ENCODE measurements around the gene ABCB9. TPM values are rescaled to one million over a fixed set of nuclear protein-coding genes. Genes with fewer than 3 reads are reported as not detected.

ABCB9 gene
- total RNA-seq, 1 experiment from 2014 or later = 4.6 TPM

DNA sequence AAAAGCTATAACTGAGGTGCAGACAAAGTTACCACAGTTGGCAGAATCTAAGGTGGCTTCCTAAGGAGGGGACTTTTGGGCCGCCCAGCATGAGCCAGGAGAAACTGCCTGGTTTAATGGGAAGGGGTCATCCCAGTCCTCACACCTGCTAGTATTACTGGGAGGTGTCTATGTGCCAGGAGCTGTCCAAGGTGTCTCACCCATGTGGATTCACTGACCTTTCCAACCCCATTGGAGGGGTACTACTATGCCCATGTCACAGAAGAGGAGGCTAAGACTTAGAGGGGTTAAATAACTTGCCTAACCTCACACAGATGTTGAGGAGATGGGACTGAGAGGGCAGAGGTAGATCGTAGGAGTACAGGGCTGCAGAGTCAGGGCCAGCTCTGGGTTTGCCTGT is 10.2 kb downstream of the ABCB9 start:
- Histone ChIP-seq H3K27ac (ENCODE audit: insufficient read length, low read depth, low read length) (no peak overlapping the region), H2AK5ac (ENCODE audit: insufficient read length, low read length) (no peak overlapping the region), H3K4ac (ENCODE audit: low read depth, low read length) (no peak overlapping the region), H4K8ac (replicated peaks; ENCODE audit: insufficient read length, low read depth, low read length) (no peak overlapping the region), H3K56ac (ENCODE audit: insufficient read length, low read depth, low read length) (no peak overlapping the region), H3K18ac (ENCODE audit: insufficient read length, low read depth, low read length) (no peak overlapping the region), H3K79me1 (ENCODE audit: insufficient read depth, low read depth, low read length, poor library complexity, severe bottlenecking) (no peaks in the 10 kb centered on the region), H3K27me3 (ENCODE audit: insufficient read depth, low read length) (no peaks in the 10 kb centered on the region), H3K4me2 (ENCODE audit: insufficient read depth, insufficient read length, low read length) (no peak overlapping the region), H2BK12ac (ENCODE audit: insufficient read length, low read depth, low read length) (no peak overlapping the region), H3K14ac (ENCODE audit: insufficient read depth, low read length) (no peak overlapping the region), H3K79me2 (ENCODE audit: insufficient read depth, low read length) (no peaks in the 10 kb centered on the region), H4K91ac (ENCODE audit: insufficient read length, low read depth, low read length) (no peak overlapping the region), H3K4me1 (ENCODE audit: insufficient read depth, low read length) (no peaks in the 10 kb centered on the region), H4K5ac (ENCODE audit: insufficient read length, low read depth, low read length) (no peak overlapping the region), H3T11ph (ENCODE audit: low read length) (no peak overlapping the region), H2BK20ac (ENCODE audit: low read depth, low read length, poor library complexity, severe bottlenecking) (no peak overlapping the region), H3K9me3 (ENCODE audit: control insufficient read depth, low read depth, low read length) (no peaks in the 10 kb centered on the region), H2BK120ac (ENCODE audit: low read depth, low read length, poor library complexity, severe bottlenecking) (no peak overlapping the region), H3K23ac (ENCODE audit: insufficient read length, low read depth, low read length) (no peak overlapping the region), H2AFZ (ENCODE audit: low read length) (no peak overlapping the region), H2BK15ac (ENCODE audit: low read depth, low read length) (no peak overlapping the region), H3K9ac (ENCODE audit: extremely low read depth, insufficient read length, low read length) (no peak overlapping the region), H4K20me1 (ENCODE audit: control insufficient read depth, insufficient read depth, insufficient read length) (no peaks in the 10 kb centered on the region), H2BK5ac (ENCODE audit: insufficient read length, low read length) (no peak overlapping the region), H3K23me2 (ENCODE audit: insufficient read length, low read depth, low read length, poor library complexity, severe bottlenecking) (no peaks in the 10 kb centered on the region)
- H3K27ac Mint-ChIP-seq = no peak overlapping the region
- no peaks in the 10 kb centered on the region; a peak in 1 of 4 replicates for H3K4me1 Mint-ChIP-seq
- DNase-seq = no peak
- no peak overlapping the region for H3K4me3 Mint-ChIP-seq
- no peaks in the 10 kb centered on the region for H3K9me3 Mint-ChIP-seq
- TF ChIP-seq, protein P1, sequence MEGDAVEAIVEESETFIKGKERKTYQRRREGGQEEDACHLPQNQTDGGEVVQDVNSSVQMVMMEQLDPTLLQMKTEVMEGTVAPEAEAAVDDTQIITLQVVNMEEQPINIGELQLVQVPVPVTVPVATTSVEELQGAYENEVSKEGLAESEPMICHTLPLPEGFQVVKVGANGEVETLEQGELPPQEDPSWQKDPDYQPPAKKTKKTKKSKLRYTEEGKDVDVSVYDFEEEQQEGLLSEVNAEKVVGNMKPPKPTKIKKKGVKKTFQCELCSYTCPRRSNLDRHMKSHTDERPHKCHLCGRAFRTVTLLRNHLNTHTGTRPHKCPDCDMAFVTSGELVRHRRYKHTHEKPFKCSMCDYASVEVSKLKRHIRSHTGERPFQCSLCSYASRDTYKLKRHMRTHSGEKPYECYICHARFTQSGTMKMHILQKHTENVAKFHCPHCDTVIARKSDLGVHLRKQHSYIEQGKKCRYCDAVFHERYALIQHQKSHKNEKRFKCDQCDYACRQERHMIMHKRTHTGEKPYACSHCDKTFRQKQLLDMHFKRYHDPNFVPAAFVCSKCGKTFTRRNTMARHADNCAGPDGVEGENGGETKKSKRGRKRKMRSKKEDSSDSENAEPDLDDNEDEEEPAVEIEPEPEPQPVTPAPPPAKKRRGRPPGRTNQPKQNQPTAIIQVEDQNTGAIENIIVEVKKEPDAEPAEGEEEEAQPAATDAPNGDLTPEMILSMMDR (conservative IDR thresholded peaks at IDR 0.05) = no peak
- peaks cover 24% of the 10 kb centered on the region for H3K27me3 Mint-ChIP-seq (ENCODE audit: low read depth)
- WGBS (ENCODE audit: extremely low coverage, insufficient read length, low lambda C conversion rate) = no CpG with 5 or more reads among the region's 2 CpGs
- H3K36me3 Mint-ChIP-seq (ENCODE audit: insufficient read depth in 1 of 3, low read depth in 3 of 3) = 0 out of 7 replicates have a peak, but pooled peaks cover 0 to 2% (median 0%) of the 10 kb centered on the region in 3 experiments
